ENCODE measurements around the gene COPZ2.

DNA sequence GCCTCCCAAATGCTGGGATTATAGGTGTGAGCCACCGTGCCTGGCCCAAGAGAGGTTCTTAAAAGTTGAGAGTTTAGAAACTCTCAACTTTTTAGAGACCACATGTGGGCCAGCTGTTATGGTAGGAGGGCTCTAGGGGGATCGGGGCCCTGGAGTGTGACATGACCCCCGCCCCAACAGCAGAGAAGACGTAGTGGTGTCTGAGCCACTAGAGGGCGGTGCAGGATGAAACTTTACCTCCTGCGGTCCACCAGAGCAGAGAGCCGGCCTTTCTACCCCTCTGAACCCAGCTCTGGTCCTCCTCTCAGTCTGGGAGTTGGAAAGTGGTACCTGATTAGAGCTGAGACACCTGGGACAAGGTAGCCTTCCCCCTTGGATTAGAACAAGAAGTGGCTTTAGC, 59.3 kb downstream of the COPZ2 start:
- TF ChIP-seq, protein P1, sequence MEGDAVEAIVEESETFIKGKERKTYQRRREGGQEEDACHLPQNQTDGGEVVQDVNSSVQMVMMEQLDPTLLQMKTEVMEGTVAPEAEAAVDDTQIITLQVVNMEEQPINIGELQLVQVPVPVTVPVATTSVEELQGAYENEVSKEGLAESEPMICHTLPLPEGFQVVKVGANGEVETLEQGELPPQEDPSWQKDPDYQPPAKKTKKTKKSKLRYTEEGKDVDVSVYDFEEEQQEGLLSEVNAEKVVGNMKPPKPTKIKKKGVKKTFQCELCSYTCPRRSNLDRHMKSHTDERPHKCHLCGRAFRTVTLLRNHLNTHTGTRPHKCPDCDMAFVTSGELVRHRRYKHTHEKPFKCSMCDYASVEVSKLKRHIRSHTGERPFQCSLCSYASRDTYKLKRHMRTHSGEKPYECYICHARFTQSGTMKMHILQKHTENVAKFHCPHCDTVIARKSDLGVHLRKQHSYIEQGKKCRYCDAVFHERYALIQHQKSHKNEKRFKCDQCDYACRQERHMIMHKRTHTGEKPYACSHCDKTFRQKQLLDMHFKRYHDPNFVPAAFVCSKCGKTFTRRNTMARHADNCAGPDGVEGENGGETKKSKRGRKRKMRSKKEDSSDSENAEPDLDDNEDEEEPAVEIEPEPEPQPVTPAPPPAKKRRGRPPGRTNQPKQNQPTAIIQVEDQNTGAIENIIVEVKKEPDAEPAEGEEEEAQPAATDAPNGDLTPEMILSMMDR (IDR thresholded peaks at IDR 0.05), result peak; percentile 99
- TF ChIP-seq JUND (IDR thresholded peaks at IDR 0.05) (no peak), GABPA (IDR thresholded peaks at IDR 0.05; ENCODE audit: low read depth) (no peak), FOXM1 (IDR thresholded peaks at IDR 0.05; ENCODE audit: low read depth) (no peak), MEF2A (IDR thresholded peaks at IDR 0.05; ENCODE audit: borderline replicate concordance, low read depth) (no peak), FOXJ3 (CRISPR knock-in tag; IDR thresholded peaks at IDR 0.05) (no peak), TEAD4 (IDR thresholded peaks at IDR 0.05; ENCODE audit: borderline replicate concordance, insufficient read depth) (no peak), RFX5 (IDR thresholded peaks at IDR 0.05; ENCODE audit: low read length) (no peak), EZH2phosphoT487 (IDR thresholded peaks at IDR 0.05; ENCODE audit: borderline replicate concordance, low read depth) (no peak)
- TF ChIP-seq, protein P2, sequence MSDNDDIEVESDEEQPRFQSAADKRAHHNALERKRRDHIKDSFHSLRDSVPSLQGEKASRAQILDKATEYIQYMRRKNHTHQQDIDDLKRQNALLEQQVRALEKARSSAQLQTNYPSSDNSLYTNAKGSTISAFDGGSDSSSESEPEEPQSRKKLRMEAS (IDR thresholded peaks at IDR 0.05; ENCODE audit: low read depth), result no peak
- TF ChIP-seq, protein P3, sequence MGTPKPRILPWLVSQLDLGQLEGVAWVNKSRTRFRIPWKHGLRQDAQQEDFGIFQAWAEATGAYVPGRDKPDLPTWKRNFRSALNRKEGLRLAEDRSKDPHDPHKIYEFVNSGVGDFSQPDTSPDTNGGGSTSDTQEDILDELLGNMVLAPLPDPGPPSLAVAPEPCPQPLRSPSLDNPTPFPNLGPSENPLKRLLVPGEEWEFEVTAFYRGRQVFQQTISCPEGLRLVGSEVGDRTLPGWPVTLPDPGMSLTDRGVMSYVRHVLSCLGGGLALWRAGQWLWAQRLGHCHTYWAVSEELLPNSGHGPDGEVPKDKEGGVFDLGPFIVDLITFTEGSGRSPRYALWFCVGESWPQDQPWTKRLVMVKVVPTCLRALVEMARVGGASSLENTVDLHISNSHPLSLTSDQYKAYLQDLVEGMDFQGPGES (IDR thresholded peaks at IDR 0.05; ENCODE audit: low read depth, low read length), result no peak

Data from SK-N-SH (cell line).